IMR-90 (cell line): ENCODE results near the gene PSMD2.

Experiments used
- MAFK ChIP-seq: IDR thresholded peaks from 2 replicates; pipeline ENCODE4 v1.6.1; 2012; ENCODE audit warnings: low read depth, low read length, improper control_type of control experiment
- POLR2A ChIP-seq: IDR thresholded peaks from 2 replicates; pipeline ENCODE4 v1.6.1; 2012; ENCODE audit warnings: mild to moderate bottlenecking, low read depth, low read length
- RAD21 ChIP-seq: IDR thresholded peaks from 2 replicates; pipeline ENCODE4 v1.6.1; 2012; ENCODE audit warnings: low read length, improper control_type of control experiment
- TF ChIP-seq, protein P1 (sequence below): conservative IDR thresholded peaks from 2 replicates; pipeline ENCODE4 v1.5.1; 2012; ENCODE audit warnings: mild to moderate bottlenecking, low read depth, low read length, improper control_type of control experiment

DNA sequence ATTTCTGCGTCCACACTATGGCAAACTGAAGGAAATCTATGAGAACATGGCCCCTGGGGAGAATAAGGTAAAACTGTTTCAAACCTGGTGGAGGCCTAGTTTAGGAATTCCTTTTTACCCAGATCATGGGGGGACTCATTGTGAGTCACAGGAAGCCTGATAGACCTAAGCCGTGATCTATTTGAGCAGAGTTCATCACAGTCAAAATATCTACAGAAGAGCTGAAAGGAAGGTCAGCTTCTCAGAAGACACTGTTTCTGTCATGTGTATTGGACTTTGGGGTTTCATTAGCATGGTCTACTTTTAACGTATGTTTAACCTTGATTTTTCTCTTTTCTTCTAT, 1.3 kb downstream of the PSMD2 start:
- TF ChIP-seq, protein P1, sequence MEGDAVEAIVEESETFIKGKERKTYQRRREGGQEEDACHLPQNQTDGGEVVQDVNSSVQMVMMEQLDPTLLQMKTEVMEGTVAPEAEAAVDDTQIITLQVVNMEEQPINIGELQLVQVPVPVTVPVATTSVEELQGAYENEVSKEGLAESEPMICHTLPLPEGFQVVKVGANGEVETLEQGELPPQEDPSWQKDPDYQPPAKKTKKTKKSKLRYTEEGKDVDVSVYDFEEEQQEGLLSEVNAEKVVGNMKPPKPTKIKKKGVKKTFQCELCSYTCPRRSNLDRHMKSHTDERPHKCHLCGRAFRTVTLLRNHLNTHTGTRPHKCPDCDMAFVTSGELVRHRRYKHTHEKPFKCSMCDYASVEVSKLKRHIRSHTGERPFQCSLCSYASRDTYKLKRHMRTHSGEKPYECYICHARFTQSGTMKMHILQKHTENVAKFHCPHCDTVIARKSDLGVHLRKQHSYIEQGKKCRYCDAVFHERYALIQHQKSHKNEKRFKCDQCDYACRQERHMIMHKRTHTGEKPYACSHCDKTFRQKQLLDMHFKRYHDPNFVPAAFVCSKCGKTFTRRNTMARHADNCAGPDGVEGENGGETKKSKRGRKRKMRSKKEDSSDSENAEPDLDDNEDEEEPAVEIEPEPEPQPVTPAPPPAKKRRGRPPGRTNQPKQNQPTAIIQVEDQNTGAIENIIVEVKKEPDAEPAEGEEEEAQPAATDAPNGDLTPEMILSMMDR, result no peak
- TF ChIP-seq RAD21 (no peak), MAFK (no peak), POLR2A (peak; percentile 25; the same call in 1 of the 2 replicates)
